Breast epithelium (tissue), 4 donors: Measurements from ENCODE around the gene NUBPL. TPM values are rescaled to one million over a fixed set of nuclear protein-coding genes. Genes with fewer than 3 reads are reported as not detected.

ENCODE experiments used
- DNase-seq, 2 donors: peaks; one replicate each; pipeline ENCODE4 v3.0.0-alpha.2; 2019; ENCODE audit warnings: low spot score in 2 of 2
- H3K27ac ChIP-seq, 2 donors: fragments of 200-600 bp; sonication (generic) in 1 of 2; one replicate each; pipeline ENCODE4 v1.5.1; 2016 to 2019; ENCODE audit warnings: mild to moderate bottlenecking in 1 of 2
- H3K27me3 ChIP-seq, 2 donors: fragments of 200-600 bp; sonication (generic) in 1 of 2; one replicate each; pipeline versions ENCODE4 v1.5.1 to v1.6.0; 2017 to 2019; ENCODE audit warnings: control low read depth in 1 of 2, mild to moderate bottlenecking in 1 of 2
- H3K36me3 ChIP-seq: fragments of 200-600 bp; one replicate; pipeline ENCODE4 v1.5.1; 2019
- H3K4me1 ChIP-seq, 2 donors: fragments of 200-600 bp; sonication (generic); one replicate each; pipeline ENCODE4 v1.5.1; 2016 to 2019; ENCODE audit warnings: control low read depth in 1 of 2
- H3K4me3 ChIP-seq, 3 donors: fragments of 200-600 bp; sonication (generic); 1 replicate in 2 of 3; 2 replicates in 1 of 3; pipeline ENCODE4 v1.5.1; 2016 to 2019; ENCODE audit warnings: mild to moderate bottlenecking in 3 of 3, moderate library complexity in 2 of 3
- H3K9me3 ChIP-seq, 2 donors: fragments of 200-600 bp; sonication (generic) in 1 of 2; one replicate each; pipeline ENCODE4 v1.5.1; 2016 to 2019; ENCODE audit warnings: control low read depth in 1 of 2
- CTCF ChIP-seq, 3 donors: fragments of 450-650 bp; IDR thresholded peaks; one replicate each; pipeline ENCODE4 v1.5.1; 2016 to 2017; ENCODE audit warnings: antibody characterized with exemption in 3 of 3, mild to moderate bottlenecking in 3 of 3, moderate library complexity in 3 of 3
- POLR2A ChIP-seq: fragments of 450-650 bp; IDR thresholded peaks from one replicate; pipeline ENCODE4 v1.6.1; 2016; ENCODE audit warnings: antibody characterized with exemption, mild to moderate bottlenecking, moderate library complexity
- POLR2AphosphoS5 ChIP-seq, 3 donors: sonication (generic); formaldehyde crosslinking; IDR thresholded peaks; one replicate each; pipeline ENCODE4 v1.6.1; 2017; ENCODE audit warnings: antibody characterized with exemption in 3 of 3
- intact Hi-C: fragments of 100-400 bp; cut with DNase I; formaldehyde crosslinking; loops from one replicate; pipeline ENCODE4 v1.15.1; 2023; ENCODE audit warnings: low total_unique reads
- total RNA-seq, 3 donors: library from RNA; depleted of rRNA; stranded (reverse); fragments of >200 nt; gene quantifications; one replicate each; pipeline ENCODE4 v1.1.0, GENCODE V29; 2016

Gene NUBPL
- total RNA-seq: 10 to 100 TPM; 10.9 to 16.2 (median 12.5) TPM

- TF ChIP-seq CTCF (IDR thresholded peaks at IDR 0.05) (no peak), POLR2AphosphoS5 (IDR thresholded peaks at IDR 0.05) (peak; percentile 95 to 97 (median 96)), POLR2A (peak; percentile 61)
- no peaks in the 10 kb centered on the region for H3K9me3 ChIP-seq
- H3K27me3 ChIP-seq: no peaks in the 10 kb centered on the region
- intact Hi-C loops: no loop called here
- peak; percentile 92 to 97 for DNase-seq
- H3K4me3 ChIP-seq: peak within 1 kb of the TSS; percentile 84 to 85 (median 84)
- peak within 1 kb of the TSS; percentile 92 for H3K27ac ChIP-seq
- H3K36me3 ChIP-seq: no peaks in the 10 kb centered on the region
- H3K4me1 ChIP-seq: no peaks in the 10 kb centered on the region
Observed at GRCh38 chr14:31561155-31561846, at the start of gene NUBPL. Gene NUBPL, plus strand, starts transcription at chr14:31561404. Its CDS starts 36 bp downstream, at chr14:31561440.

GRCh38 chr14:31527087-31527486 is 34.1 kb upstream of the NUBPL start:
- Histone ChIP-seq H3K36me3 (no peaks in the 10 kb centered on the region), H3K27ac (no peak overlapping the region), H3K27me3 (no peaks in the 10 kb centered on the region), H3K4me1 (no peaks in the 10 kb centered on the region), H3K4me3 (no peak overlapping the region), H3K9me3 (no peaks in the 10 kb centered on the region)
- DNase-seq: no peak
- intact Hi-C loops: no loop called here
- TF ChIP-seq POLR2AphosphoS5 (IDR thresholded peaks at IDR 0.05) (no peak), POLR2A (no peak), CTCF (IDR thresholded peaks at IDR 0.05) (no peak)

GRCh38 chr14:31527546-31527945 is 33.7 kb upstream of the NUBPL start:
- no peaks in the 10 kb centered on the region for H3K36me3 ChIP-seq
- intact Hi-C loops: no loop called here
- no peaks in the 10 kb centered on the region for H3K4me1 ChIP-seq
- TF ChIP-seq POLR2A (no peak), CTCF (IDR thresholded peaks at IDR 0.05) (no peak), POLR2AphosphoS5 (IDR thresholded peaks at IDR 0.05) (no peak)
- no peak for DNase-seq
- no peak overlapping the region for H3K27ac ChIP-seq
- no peaks in the 10 kb centered on the region for H3K27me3 ChIP-seq
- H3K9me3 ChIP-seq: no peaks in the 10 kb centered on the region
- H3K4me3 ChIP-seq: no peak overlapping the region

- Histone ChIP-seq H3K4me1 (no peaks in the 10 kb centered on the region), H3K36me3 (no peaks in the 10 kb centered on the region), H3K27ac (no peak overlapping the region), H3K9me3 (no peaks in the 10 kb centered on the region), H3K4me3 (no peak overlapping the region), H3K27me3 (no peaks in the 10 kb centered on the region)
- TF ChIP-seq POLR2A (no peak), POLR2AphosphoS5 (IDR thresholded peaks at IDR 0.05) (no peak), CTCF (IDR thresholded peaks at IDR 0.05) (no peak)
- intact Hi-C loops: no loop called here
- DNase-seq: no peak
Observed at GRCh38 chr14:31529053-31529452, 32.2 kb upstream of the NUBPL start.

- no peak for TF ChIP-seq POLR2A
- TF ChIP-seq CTCF (IDR thresholded peaks at IDR 0.05): no peak
- no peak for TF ChIP-seq POLR2AphosphoS5 (IDR thresholded peaks at IDR 0.05)
- Histone ChIP-seq H3K4me3 (no peak overlapping the region), H3K9me3 (no peaks in the 10 kb centered on the region), H3K4me1 (no peaks in the 10 kb centered on the region), H3K27me3 (no peaks in the 10 kb centered on the region), H3K36me3 (no peaks in the 10 kb centered on the region), H3K27ac (no peak overlapping the region)
- DNase-seq: no peak
- intact Hi-C loops: no loop called here
Observed at GRCh38 chr14:31530136-31530535, 31.1 kb upstream of the NUBPL start.
